ENCODE measurements around the gene PNMA8A. TPM values are rescaled to one million over a fixed set of nuclear protein-coding genes. Genes with fewer than 3 reads are reported as not detected.

PNMA8A gene
- polyA plus RNA-seq, 1 donor from 2014 or later = 234 TPM

DNA sequence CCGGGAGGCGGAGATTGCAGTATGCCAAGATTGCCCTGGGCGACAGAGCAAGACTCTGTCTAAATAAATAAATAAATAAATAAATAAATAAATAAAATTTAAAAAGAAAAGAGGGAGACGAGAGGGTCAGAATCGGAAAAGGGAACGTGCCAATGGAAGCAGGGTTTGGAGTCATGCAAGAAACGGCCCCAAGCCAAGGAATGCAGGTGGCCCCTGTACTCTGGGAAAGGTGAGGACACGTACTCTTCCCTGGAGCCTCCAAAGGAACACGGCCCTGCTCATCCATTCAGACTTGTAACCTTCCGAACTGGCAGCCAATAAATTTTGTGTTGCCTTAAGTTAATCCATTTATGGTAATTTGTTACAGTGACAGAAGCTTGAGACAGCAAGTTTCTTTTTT is 22.8 kb downstream of the PNMA8A start (continued):
- no peak for TF ChIP-seq MXI1 (conservative IDR thresholded peaks at IDR 0.05; ENCODE audit: poor library complexity, severe bottlenecking)

DNA sequence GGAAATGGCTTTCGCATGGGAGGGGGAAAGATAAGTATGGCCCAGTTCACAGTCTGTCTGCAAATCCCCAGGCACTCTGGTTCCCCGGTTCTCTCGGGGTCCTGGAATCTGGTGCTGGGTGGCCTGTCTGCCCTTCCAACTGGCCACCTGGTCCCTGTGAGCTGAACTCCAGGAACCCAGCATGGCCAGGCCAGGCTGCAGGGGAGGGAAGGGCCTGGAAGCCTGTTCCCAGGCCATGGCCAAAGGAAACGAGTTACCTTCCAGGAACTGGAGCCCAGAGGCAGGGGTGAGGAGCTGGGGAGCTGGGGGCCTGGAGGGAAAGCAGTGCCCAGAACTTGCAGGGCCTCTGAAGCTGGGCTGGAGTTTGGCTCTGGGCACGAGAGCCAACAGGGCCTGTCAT is 23.5 kb downstream of the PNMA8A start:
- H3K4me2 ChIP-seq (ENCODE audit: low read length) = no peak overlapping the region
- H3K9ac ChIP-seq (ENCODE audit: low read length) = no peak overlapping the region
- no peak overlapping the region for H3K4me3 ChIP-seq (ENCODE audit: low read length)
- H2AFZ ChIP-seq (ENCODE audit: low read depth, low read length) = no peak overlapping the region
- no peaks in the 10 kb centered on the region for H3F3A ChIP-seq (ENCODE audit: insufficient read depth, low read length, poor library complexity, severe bottlenecking)
- H3K9me3 ChIP-seq (ENCODE audit: low read length) = no peaks in the 10 kb centered on the region
- no peak for TF ChIP-seq RAD21 (conservative IDR thresholded peaks at IDR 0.05)
- TF ChIP-seq CTCF (IDR thresholded peaks at IDR 0.05; ENCODE audit: poor library complexity, severe bottlenecking) = no peak
- no peaks in the 10 kb centered on the region for H3K36me3 ChIP-seq (ENCODE audit: insufficient read depth, low read length)
- no peaks in the 10 kb centered on the region for H3K9me2 ChIP-seq (ENCODE audit: insufficient read depth, low read length)
- H4K20me1 ChIP-seq (ENCODE audit: insufficient read depth) = no peaks in the 10 kb centered on the region
- H3K27me3 ChIP-seq (ENCODE audit: insufficient read depth, low read depth, low read length) = no peaks in the 10 kb centered on the region
- H3K27ac ChIP-seq (ENCODE audit: low read length) = no peak overlapping the region
- no peaks in the 10 kb centered on the region for H3K79me2 ChIP-seq (replicated peaks; ENCODE audit: insufficient read depth, low read length)

- Histone ChIP-seq H3K9ac (ENCODE audit: low read length) (no peak overlapping the region), H3K4me3 (ENCODE audit: low read length) (no peak overlapping the region), H3K79me2 (replicated peaks; ENCODE audit: insufficient read depth, low read length) (no peaks in the 10 kb centered on the region), H3K4me2 (ENCODE audit: low read length) (no peak overlapping the region), H2AFZ (ENCODE audit: low read depth, low read length) (no peak overlapping the region), H3K36me3 (ENCODE audit: insufficient read depth, low read length) (no peaks in the 10 kb centered on the region), H3K27me3 (ENCODE audit: insufficient read depth, low read depth, low read length) (no peaks in the 10 kb centered on the region), H3K27ac (ENCODE audit: low read length) (no peak overlapping the region), H4K20me1 (ENCODE audit: insufficient read depth) (no peaks in the 10 kb centered on the region), H3K9me2 (ENCODE audit: insufficient read depth, low read length) (no peaks in the 10 kb centered on the region), H3K9me3 (ENCODE audit: low read length) (no peaks in the 10 kb centered on the region), H3F3A (ENCODE audit: insufficient read depth, low read length, poor library complexity, severe bottlenecking) (no peaks in the 10 kb centered on the region)
- TF ChIP-seq EP300 (conservative IDR thresholded peaks at IDR 0.05; ENCODE audit: poor library complexity, severe bottlenecking) = no peak
- TF ChIP-seq POLR2AphosphoS5 (IDR thresholded peaks at IDR 0.05) = no peak
- no peak for TF ChIP-seq MXI1 (conservative IDR thresholded peaks at IDR 0.05; ENCODE audit: poor library complexity, severe bottlenecking)
- TF ChIP-seq EZH2 (IDR thresholded peaks at IDR 0.05; ENCODE audit: borderline replicate concordance, insufficient read depth, low read length, poor library complexity, severe bottlenecking) = no peak
- TF ChIP-seq, protein P1, sequence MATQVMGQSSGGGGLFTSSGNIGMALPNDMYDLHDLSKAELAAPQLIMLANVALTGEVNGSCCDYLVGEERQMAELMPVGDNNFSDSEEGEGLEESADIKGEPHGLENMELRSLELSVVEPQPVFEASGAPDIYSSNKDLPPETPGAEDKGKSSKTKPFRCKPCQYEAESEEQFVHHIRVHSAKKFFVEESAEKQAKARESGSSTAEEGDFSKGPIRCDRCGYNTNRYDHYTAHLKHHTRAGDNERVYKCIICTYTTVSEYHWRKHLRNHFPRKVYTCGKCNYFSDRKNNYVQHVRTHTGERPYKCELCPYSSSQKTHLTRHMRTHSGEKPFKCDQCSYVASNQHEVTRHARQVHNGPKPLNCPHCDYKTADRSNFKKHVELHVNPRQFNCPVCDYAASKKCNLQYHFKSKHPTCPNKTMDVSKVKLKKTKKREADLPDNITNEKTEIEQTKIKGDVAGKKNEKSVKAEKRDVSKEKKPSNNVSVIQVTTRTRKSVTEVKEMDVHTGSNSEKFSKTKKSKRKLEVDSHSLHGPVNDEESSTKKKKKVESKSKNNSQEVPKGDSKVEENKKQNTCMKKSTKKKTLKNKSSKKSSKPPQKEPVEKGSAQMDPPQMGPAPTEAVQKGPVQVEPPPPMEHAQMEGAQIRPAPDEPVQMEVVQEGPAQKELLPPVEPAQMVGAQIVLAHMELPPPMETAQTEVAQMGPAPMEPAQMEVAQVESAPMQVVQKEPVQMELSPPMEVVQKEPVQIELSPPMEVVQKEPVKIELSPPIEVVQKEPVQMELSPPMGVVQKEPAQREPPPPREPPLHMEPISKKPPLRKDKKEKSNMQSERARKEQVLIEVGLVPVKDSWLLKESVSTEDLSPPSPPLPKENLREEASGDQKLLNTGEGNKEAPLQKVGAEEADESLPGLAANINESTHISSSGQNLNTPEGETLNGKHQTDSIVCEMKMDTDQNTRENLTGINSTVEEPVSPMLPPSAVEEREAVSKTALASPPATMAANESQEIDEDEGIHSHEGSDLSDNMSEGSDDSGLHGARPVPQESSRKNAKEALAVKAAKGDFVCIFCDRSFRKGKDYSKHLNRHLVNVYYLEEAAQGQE (IDR thresholded peaks at IDR 0.05; ENCODE audit: borderline replicate concordance) = no peak
- no peak for TF ChIP-seq SMC3 (conservative IDR thresholded peaks at IDR 0.05; ENCODE audit: poor library complexity)
- no peak for TF ChIP-seq RAD21 (conservative IDR thresholded peaks at IDR 0.05)
- TF ChIP-seq TAF1 (IDR thresholded peaks at IDR 0.05; ENCODE audit: low read depth) = no peak
- no peak for TF ChIP-seq CTCF (IDR thresholded peaks at IDR 0.05; ENCODE audit: poor library complexity, severe bottlenecking)
Observed at GRCh38 chr19:46447006-46447405, 24.4 kb downstream of the PNMA8A start.

Data from neural cell (in vitro differentiated cells).